Measurements from ENCODE around the gene FAM120A. TPM values are rescaled to one million over a fixed set of nuclear protein-coding genes. Genes with fewer than 3 reads are reported as not detected.
A peak's percentile ranks its signal among the peaks of the same experiment; 100 is the strongest.

Gene FAM120A
- total and polyA plus RNA-seq, 9 of the 15 experiments (the other 6 are each of a cell fraction or from before 2014, with no cell fraction given): 8.7 to 71.0 (median 42.2) TPM

- no peak for TF ChIP-seq ZNF717 (CRISPR knock-in tag; IDR thresholded peaks at IDR 0.05)
- no peak for TF ChIP-seq RBM25 (IDR thresholded peaks at IDR 0.05; ENCODE audit: low read depth, low read length, severe bottlenecking)
- TF ChIP-seq CHD4 (IDR thresholded peaks at IDR 0.05; ENCODE audit: insufficient read depth, insufficient replicate concordance, low read depth, low read length, poor library complexity, severe bottlenecking): no peak
- TF ChIP-seq POU5F1 (IDR thresholded peaks at IDR 0.05; ENCODE audit: borderline replicate concordance, low read depth, low read length, partially characterized antibody): no peak
- no peak for TF ChIP-seq ZC3H8 (IDR thresholded peaks at IDR 0.05)
- TF ChIP-seq NFE2 (IDR thresholded peaks at IDR 0.05; ENCODE audit: low read depth): peak; percentile 86
- TF ChIP-seq C11orf30 (IDR thresholded peaks at IDR 0.05; ENCODE audit: low read depth): peak; percentile 89
- no peak for TF ChIP-seq ZSCAN29 (IDR thresholded peaks at IDR 0.05)
- TF ChIP-seq, protein P1, sequence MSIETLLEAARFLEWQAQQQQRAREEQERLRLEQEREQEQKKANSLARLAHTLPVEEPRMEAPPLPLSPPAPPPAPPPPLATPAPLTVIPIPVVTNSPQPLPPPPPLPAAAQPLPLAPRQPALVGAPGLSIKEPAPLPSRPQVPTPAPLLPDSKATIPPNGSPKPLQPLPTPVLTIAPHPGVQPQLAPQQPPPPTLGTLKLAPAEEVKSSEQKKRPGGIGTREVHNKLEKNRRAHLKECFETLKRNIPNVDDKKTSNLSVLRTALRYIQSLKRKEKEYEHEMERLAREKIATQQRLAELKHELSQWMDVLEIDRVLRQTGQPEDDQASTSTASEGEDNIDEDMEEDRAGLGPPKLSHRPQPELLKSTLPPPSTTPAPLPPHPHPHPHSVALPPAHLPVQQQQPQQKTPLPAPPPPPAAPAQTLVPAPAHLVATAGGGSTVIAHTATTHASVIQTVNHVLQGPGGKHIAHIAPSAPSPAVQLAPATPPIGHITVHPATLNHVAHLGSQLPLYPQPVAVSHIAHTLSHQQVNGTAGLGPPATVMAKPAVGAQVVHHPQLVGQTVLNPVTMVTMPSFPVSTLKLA (conservative IDR thresholded peaks at IDR 0.05): peak in 1 of 2 experiments; percentile 37; a peak in 1 of 4 replicates
- no peak for TF ChIP-seq PHB2 (IDR thresholded peaks at IDR 0.05; ENCODE audit: low read depth)
- TF ChIP-seq, protein P2, sequence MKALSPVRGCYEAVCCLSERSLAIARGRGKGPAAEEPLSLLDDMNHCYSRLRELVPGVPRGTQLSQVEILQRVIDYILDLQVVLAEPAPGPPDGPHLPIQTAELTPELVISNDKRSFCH (CRISPR knock-in tag; IDR thresholded peaks at IDR 0.05): no peak
- TF ChIP-seq, protein P2 (tag; IDR thresholded peaks at IDR 0.05): no peak
- no peak for TF ChIP-seq SUPT5H (IDR thresholded peaks at IDR 0.05)
- TF ChIP-seq NR2F6 (CRISPR knock-in tag; IDR thresholded peaks at IDR 0.05): no peak
- TF ChIP-seq, protein P3, sequence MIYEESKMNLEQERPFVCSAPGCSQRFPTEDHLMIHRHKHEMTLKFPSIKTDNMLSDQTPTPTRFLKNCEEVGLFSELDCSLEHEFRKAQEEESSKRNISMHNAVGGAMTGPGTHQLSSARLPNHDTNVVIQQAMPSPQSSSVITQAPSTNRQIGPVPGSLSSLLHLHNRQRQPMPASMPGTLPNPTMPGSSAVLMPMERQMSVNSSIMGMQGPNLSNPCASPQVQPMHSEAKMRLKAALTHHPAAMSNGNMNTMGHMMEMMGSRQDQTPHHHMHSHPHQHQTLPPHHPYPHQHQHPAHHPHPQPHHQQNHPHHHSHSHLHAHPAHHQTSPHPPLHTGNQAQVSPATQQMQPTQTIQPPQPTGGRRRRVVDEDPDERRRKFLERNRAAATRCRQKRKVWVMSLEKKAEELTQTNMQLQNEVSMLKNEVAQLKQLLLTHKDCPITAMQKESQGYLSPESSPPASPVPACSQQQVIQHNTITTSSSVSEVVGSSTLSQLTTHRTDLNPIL (CRISPR knock-in tag; IDR thresholded peaks at IDR 0.05): no peak
- TF ChIP-seq RBM17 (IDR thresholded peaks at IDR 0.05; ENCODE audit: borderline replicate concordance, low read depth, low read length): no peak
- TF ChIP-seq SRSF9 (IDR thresholded peaks at IDR 0.05; ENCODE audit: borderline replicate concordance, low read depth, low read length): no peak
- TF ChIP-seq ETV1 (tag; conservative IDR thresholded peaks at IDR 0.05; ENCODE audit: low read depth): no peak
- 0 out of 4 replicates have a peak, but pooled peaks of 1 of the 2 experiments have one; percentile 35 for TF ChIP-seq NRF1 (conservative IDR thresholded peaks at IDR 0.05 in 1 of 2, IDR thresholded peaks at IDR 0.05 in 1 of 2)
- TF ChIP-seq ZNF589 (CRISPR knock-in tag; IDR thresholded peaks at IDR 0.05; ENCODE audit: low read depth): no peak
- no peak for TF ChIP-seq FOXA3 (CRISPR knock-in tag; conservative IDR thresholded peaks at IDR 0.05 in 1 of 2, IDR thresholded peaks at IDR 0.05 in 1 of 2)
- no peak for TF ChIP-seq GTF2E2 (tag; IDR thresholded peaks at IDR 0.05)
- no peak for TF ChIP-seq ZNF217 (CRISPR knock-in tag; IDR thresholded peaks at IDR 0.05)
- TF ChIP-seq, protein P4, sequence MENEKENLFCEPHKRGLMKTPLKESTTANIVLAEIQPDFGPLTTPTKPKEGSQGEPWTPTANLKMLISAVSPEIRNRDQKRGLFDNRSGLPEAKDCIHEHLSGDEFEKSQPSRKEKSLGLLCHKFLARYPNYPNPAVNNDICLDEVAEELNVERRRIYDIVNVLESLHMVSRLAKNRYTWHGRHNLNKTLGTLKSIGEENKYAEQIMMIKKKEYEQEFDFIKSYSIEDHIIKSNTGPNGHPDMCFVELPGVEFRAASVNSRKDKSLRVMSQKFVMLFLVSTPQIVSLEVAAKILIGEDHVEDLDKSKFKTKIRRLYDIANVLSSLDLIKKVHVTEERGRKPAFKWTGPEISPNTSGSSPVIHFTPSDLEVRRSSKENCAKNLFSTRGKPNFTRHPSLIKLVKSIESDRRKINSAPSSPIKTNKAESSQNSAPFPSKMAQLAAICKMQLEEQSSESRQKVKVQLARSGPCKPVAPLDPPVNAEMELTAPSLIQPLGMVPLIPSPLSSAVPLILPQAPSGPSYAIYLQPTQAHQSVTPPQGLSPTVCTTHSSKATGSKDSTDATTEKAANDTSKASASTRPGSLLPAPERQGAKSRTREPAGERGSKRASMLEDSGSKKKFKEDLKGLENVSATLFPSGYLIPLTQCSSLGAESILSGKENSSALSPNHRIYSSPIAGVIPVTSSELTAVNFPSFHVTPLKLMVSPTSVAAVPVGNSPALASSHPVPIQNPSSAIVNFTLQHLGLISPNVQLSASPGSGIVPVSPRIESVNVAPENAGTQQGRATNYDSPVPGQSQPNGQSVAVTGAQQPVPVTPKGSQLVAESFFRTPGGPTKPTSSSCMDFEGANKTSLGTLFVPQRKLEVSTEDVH (IDR thresholded peaks at IDR 0.05; ENCODE audit: low read depth, partially characterized antibody): no peak
- no peak for TF ChIP-seq NCOR1 (IDR thresholded peaks at IDR 0.05)
These were observed 74.0 kb downstream of the FAM120A start (continued) for GRCh38 chr9:93525476-93525875.
